Measurements from ENCODE around the gene GRIK4. TPM values are rescaled to one million over a fixed set of nuclear protein-coding genes. Genes with fewer than 3 reads are reported as not detected.

Gene GRIK4
- polyA plus RNA-seq, 1 of the 3 experiments (the other 2 are of a cell fraction) = 0.03 TPM

DNA sequence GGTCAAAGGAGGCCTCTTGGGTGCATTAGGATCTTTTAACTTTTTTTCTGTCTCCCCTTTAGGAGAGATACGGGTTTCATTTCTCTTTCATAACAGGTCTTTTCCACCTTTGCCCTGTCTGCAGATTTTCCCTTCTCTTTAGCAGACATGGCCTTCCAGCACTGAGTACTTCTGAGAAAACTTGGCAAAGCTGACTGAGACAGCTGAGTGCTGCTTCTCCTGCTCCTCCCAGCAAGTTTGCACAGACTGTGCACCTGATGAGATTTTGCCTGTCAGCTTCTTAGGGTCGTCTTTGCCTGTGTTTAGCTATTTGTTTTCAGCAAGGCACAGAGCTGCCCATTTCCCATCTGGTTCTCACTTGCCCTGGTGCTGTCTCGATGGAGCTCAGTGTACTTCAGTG is 424.8 kb downstream of the GRIK4 start:
- no peaks in the 10 kb centered on the region for H3K79me2 ChIP-seq (ENCODE audit: insufficient read depth)
- H3K4me1 ChIP-seq (ENCODE audit: control insufficient read depth in 1 of 2, insufficient read depth in 2 of 2, low read depth in 1 of 2, low read length in 1 of 2) = peaks cover 0 to 23% of the 10 kb centered on the region in 2 experiments; a peak in 2 of 4 replicates
- H3K9me2 ChIP-seq = no peaks in the 10 kb centered on the region
- CTCF ChIA-PET = interaction anchor here (1.0 to 6.4 kb wide), 7 partner anchors 13 to 425 kb away, joined by 3 to 49 read pairs (median 5); partner anchors contain the start of gene GRIK4
- no peak overlapping the region for H3K4me2 ChIP-seq
- H4K20me1 ChIP-seq (ENCODE audit: insufficient read depth) = no peaks in the 10 kb centered on the region
- H3K9ac ChIP-seq = no peak overlapping the region
- no peak overlapping the region for H3K27ac ChIP-seq (ENCODE audit: low read depth in 2 of 2, low read length in 1 of 2)
- H3K27me3 ChIP-seq (ENCODE audit: insufficient read depth) = no peaks in the 10 kb centered on the region; the same call in 1 of the 2 replicates
- no peaks in the 10 kb centered on the region for H3K9me3 ChIP-seq
- TF ChIP-seq, protein P1, sequence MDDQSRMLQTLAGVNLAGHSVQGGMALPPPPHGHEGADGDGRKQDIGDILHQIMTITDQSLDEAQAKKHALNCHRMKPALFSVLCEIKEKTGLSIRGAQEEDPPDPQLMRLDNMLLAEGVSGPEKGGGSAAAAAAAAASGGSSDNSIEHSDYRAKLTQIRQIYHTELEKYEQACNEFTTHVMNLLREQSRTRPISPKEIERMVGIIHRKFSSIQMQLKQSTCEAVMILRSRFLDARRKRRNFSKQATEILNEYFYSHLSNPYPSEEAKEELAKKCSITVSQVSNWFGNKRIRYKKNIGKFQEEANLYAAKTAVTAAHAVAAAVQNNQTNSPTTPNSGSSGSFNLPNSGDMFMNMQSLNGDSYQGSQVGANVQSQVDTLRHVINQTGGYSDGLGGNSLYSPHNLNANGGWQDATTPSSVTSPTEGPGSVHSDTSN (IDR thresholded peaks at IDR 0.05) = no peak
- TF ChIP-seq POLR2AphosphoS5 (IDR thresholded peaks at IDR 0.05; ENCODE audit: low read depth, low read length) (no peak), MEF2A (IDR thresholded peaks at IDR 0.05; ENCODE audit: borderline replicate concordance, low read depth) (no peak), CHD2 (IDR thresholded peaks at IDR 0.05; ENCODE audit: low read length, partially characterized antibody) (no peak), SIN3A (IDR thresholded peaks at IDR 0.05; ENCODE audit: borderline replicate concordance, low read depth, low read length) (no peak), TAF1 (IDR thresholded peaks at IDR 0.05; ENCODE audit: borderline replicate concordance, low read depth, low read length) (no peak), NFIC (IDR thresholded peaks at IDR 0.05; ENCODE audit: borderline replicate concordance) (no peak), EP300 (IDR thresholded peaks at IDR 0.05; ENCODE audit: borderline replicate concordance in 1 of 2, low read depth in 1 of 2, low read length in 1 of 2) (no peak), RFX5 (IDR thresholded peaks at IDR 0.05; ENCODE audit: low read length) (no peak), RCOR1 (IDR thresholded peaks at IDR 0.05; ENCODE audit: low read length) (no peak), FOXJ3 (CRISPR knock-in tag; IDR thresholded peaks at IDR 0.05) (no peak), JUND (IDR thresholded peaks at IDR 0.05) (no peak), MXI1 (IDR thresholded peaks at IDR 0.05; ENCODE audit: low read depth, low read length) (no peak)
- TF ChIP-seq, protein P2, sequence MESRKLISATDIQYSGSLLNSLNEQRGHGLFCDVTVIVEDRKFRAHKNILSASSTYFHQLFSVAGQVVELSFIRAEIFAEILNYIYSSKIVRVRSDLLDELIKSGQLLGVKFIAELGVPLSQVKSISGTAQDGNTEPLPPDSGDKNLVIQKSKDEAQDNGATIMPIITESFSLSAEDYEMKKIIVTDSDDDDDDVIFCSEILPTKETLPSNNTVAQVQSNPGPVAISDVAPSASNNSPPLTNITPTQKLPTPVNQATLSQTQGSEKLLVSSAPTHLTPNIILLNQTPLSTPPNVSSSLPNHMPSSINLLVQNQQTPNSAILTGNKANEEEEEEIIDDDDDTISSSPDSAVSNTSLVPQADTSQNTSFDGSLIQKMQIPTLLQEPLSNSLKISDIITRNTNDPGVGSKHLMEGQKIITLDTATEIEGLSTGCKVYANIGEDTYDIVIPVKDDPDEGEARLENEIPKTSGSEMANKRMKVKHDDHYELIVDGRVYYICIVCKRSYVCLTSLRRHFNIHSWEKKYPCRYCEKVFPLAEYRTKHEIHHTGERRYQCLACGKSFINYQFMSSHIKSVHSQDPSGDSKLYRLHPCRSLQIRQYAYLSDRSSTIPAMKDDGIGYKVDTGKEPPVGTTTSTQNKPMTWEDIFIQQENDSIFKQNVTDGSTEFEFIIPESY (IDR thresholded peaks at IDR 0.05; ENCODE audit: borderline replicate concordance, low read depth) = no peak
- TF ChIP-seq, protein P3, sequence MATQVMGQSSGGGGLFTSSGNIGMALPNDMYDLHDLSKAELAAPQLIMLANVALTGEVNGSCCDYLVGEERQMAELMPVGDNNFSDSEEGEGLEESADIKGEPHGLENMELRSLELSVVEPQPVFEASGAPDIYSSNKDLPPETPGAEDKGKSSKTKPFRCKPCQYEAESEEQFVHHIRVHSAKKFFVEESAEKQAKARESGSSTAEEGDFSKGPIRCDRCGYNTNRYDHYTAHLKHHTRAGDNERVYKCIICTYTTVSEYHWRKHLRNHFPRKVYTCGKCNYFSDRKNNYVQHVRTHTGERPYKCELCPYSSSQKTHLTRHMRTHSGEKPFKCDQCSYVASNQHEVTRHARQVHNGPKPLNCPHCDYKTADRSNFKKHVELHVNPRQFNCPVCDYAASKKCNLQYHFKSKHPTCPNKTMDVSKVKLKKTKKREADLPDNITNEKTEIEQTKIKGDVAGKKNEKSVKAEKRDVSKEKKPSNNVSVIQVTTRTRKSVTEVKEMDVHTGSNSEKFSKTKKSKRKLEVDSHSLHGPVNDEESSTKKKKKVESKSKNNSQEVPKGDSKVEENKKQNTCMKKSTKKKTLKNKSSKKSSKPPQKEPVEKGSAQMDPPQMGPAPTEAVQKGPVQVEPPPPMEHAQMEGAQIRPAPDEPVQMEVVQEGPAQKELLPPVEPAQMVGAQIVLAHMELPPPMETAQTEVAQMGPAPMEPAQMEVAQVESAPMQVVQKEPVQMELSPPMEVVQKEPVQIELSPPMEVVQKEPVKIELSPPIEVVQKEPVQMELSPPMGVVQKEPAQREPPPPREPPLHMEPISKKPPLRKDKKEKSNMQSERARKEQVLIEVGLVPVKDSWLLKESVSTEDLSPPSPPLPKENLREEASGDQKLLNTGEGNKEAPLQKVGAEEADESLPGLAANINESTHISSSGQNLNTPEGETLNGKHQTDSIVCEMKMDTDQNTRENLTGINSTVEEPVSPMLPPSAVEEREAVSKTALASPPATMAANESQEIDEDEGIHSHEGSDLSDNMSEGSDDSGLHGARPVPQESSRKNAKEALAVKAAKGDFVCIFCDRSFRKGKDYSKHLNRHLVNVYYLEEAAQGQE (IDR thresholded peaks at IDR 0.05; ENCODE audit: low read depth, low read length) = no peak
- TF ChIP-seq, protein P4, sequence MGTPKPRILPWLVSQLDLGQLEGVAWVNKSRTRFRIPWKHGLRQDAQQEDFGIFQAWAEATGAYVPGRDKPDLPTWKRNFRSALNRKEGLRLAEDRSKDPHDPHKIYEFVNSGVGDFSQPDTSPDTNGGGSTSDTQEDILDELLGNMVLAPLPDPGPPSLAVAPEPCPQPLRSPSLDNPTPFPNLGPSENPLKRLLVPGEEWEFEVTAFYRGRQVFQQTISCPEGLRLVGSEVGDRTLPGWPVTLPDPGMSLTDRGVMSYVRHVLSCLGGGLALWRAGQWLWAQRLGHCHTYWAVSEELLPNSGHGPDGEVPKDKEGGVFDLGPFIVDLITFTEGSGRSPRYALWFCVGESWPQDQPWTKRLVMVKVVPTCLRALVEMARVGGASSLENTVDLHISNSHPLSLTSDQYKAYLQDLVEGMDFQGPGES (IDR thresholded peaks at IDR 0.05; ENCODE audit: low read depth, low read length) = no peak
- H3F3A ChIP-seq (replicated peaks; ENCODE audit: insufficient read depth) = no peaks in the 10 kb centered on the region
- 10% methylated on average over 3 of the region's 3 CpGs for WGBS (ENCODE audit: low lambda C conversion rate)
- no peak overlapping the region for H2AFZ ChIP-seq (ENCODE audit: low read depth)
- POLR2A ChIA-PET = no interaction called here
- H3K4me3 ChIP-seq (ENCODE audit: low read depth in 2 of 2, low read length in 1 of 2) = no peak overlapping the region
- no peaks in the 10 kb centered on the region for H3K36me3 ChIP-seq (replicated peaks in 1 of 2; ENCODE audit: control insufficient read depth in 1 of 2, insufficient read depth in 2 of 2, low read length in 1 of 2)
- DNase-seq = no peak

All from SK-N-SH (cell line).